T-helper 2 cell (primary cell): ENCODE results near the gene SLC27A2.
"Not testable (repeated sequence)": the region's sequence is repeated elsewhere in the genome, so short reads cannot be mapped to it uniquely, and the experiment has no call there.

Source experiments
- DNase-seq, 5 experiments: peaks; one replicate each; pipeline versions ENCODE4 v3.0.0 to v3.0.0-alpha.2; 2012 to 2022

The SLC27A2 gene

DNA sequence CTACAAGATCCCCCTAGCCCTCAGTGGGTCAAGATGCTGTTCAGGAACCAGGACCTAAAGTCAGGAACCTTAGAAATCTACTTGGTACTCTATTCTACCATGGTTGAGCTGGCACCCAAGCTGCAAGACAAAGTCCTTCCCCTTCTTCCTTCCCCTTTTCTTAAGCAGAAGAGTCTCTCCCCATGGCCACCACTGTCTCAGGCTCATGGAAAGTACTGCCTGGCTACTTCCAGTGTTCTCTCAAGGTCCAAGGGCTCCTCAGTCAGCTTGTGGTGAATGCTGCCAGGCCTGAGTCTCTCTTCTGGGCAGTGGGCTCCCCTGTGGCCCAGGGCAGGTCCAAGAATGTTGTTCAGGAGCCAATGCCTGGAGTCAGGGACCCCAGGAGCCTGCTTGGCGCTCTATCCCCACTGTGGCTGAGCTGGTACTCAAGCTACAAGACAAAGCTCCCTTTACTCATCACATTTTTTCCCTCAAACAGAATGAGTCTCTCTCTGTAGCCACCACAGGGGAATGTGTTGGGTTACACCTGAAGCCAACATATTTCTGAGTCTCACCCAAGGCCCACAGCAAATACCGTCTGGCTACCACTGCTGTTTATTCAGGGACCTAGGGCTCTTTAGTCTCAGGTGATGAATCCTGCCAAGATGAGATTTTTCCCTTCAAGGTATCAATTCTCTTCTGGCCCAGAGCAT, 18.1 kb upstream of the SLC27A2 start:
- no peak for DNase-seq

DNA sequence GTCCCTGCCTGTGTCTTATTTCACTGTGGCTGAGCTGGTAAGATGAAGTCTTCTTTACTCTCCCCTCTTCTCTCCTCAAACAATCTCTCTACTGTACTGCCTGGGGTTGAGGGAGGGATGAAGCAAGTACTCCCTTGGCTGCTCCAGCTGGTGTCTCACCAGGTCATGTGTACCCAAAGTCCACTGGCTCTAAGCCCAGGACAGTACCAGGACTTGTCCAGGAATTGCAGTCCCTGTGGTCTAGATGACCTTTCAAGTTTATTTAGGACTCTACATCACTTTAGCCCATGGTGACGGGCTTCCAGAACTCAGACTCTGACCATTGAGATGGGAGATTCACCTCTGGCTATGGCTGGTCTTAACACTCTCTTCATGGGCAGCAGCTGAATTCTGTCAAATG, 17.5 kb upstream of the SLC27A2 start:
- DNase-seq: no peak

DNA sequence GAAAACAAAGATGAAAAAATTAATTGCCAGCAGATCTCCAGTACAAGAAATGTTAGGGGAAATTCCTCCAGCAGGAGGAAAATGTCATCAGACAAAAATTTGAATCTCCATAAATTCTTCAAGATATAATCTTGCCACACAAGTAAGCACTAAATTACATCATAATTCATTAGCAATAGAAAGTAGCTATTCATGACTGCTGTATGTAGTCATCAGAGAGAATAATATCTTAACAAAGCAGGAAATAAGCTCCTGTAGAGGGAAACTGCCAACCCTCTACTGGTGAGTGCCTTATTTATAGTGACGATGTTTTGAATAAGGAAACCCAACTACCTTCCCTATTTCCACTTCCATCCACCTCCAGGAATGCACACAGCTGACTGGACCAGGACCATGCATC, 15.8 kb upstream of the SLC27A2 start:
- DNase-seq: no peak

DNA sequence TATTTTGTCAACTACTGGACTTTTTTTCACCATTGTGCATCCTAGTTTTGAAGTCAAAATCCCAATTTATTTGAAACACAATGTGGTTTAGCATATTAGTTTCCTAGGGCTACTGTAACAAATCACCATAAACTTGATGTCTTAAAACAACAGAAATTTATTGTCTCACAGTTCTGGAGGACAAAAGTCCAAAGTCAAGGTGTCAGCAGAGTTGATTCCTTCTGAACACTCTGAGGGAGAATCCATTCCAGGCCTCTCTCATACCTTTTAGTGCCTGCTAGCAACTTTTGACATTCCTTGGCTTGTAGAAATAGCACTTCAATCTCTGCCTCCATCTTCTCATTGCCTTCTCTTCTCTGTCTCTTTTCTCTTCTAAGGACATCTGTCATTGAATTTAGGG, 14.9 kb upstream of the SLC27A2 start:
- DNase-seq: no peak

DNA sequence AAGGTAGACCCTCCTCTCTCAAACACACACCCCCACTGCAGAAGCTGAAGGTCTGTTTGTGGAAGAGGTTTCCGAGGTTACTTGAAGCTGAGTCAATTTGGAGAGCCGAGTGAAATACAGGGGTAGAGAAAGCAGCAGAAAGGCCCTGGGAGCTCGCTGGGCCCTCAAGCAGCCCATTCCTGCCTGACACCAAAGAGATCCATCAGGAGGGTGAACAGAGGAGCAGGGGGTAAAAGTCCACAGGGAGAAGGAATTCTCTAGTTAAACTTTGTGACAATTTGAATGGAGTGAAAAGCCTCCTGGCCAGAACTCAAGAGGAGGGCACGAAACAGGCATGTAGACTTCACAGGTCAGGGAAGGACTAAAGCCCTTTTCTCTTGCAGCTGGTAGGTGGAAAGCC, 13.6 kb upstream of the SLC27A2 start:
- no peak for DNase-seq

DNA sequence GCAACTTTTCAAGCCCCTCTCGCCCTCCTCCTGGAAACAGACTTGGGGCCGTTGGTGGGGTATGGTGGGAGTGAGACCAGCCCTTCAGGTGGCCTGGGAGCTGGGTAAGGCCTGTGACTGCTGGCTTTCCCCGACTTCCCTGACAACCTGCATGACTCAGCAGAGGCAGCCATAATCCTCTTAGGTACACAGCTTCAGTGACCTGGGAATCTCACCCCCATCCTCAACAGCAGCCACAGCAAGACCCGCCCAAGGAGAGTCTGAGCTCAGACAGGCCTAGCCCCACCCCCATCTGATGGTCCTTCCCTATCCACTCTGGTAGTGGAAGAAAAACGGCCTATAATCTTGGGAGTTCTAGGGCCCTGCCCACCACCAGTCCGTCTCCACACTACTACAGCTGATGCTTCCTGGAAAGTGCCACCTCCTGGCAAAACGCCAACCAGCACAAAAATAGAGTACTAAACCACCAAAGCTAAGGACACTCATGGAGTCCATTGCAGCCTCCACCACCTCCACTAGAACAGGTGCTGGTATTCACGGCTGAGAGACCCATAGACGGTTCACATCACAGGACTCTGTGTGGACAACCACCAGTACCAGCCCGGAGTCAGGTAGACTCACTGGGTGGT, 13.1 kb upstream of the SLC27A2 start:
- no peak for DNase-seq

DNA sequence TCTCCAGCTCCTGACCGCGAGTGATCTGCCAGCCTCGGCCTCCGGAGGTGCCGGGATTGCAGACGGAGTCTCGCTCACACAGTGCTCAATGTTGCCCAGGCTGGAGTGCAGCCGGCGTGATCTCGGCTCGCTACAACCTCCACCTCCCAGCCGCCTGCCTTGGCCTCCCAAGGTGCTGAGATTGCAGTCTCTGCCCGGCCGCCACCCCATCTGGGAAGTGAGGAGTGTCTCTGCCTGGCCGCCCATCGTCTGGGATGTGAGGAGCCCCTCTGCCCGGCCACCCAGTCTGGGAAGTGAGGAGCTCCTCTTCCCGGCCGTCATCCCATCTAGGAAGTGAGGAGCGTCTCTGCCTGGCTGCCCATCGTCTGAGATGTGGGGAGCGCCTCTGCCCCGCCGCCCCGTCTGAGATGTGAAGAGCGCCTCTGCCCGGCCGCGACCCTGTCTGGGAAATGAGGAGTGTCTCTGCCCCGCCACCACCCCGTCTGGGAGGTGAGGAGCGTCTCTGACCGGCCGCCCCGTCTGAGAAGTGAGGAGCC, 9.6 kb upstream of the SLC27A2 start:
- DNase-seq: not testable (repeated sequence)

DNA sequence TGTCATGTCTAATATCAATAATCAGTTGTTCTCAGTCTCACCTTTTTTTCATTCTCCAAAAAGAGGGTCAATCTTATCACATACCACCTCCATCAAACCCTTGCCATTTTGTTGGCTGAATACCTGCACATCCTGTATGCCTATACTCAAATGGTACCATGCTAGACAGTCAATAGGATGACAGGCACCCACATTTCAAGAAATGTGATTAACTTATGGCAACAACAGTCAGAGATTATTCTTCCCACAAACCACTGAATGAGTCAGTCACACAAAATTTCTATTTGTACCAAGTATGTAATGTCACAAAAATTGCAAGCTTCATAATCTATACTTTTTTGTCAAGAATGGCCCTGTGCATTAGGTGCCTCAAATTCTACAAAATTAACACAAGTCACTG, 5.1 kb upstream of the SLC27A2 start:
- peak in 1 of 5 experiments; percentile 63 for DNase-seq

DNA sequence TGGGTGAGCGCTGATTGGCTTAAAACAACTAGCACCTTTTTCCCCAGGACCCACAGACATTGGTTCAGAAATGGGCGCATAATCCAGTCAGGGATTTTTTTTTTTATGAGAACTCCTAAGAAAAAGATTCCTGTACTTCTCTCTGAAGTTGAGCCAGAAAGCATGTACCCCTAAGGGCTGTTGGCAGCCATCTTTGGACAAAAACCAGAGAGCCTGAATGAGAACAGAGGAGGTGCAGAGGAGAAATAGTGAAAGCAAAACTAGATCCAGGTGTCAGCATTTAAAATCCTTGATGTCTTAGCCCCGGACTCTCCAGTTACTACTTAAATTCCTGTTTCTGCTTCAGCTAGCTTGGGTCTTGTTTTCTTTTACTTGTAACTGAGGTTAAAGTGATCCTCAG, 1.9 kb upstream of the SLC27A2 start:
- no peak for DNase-seq

DNA sequence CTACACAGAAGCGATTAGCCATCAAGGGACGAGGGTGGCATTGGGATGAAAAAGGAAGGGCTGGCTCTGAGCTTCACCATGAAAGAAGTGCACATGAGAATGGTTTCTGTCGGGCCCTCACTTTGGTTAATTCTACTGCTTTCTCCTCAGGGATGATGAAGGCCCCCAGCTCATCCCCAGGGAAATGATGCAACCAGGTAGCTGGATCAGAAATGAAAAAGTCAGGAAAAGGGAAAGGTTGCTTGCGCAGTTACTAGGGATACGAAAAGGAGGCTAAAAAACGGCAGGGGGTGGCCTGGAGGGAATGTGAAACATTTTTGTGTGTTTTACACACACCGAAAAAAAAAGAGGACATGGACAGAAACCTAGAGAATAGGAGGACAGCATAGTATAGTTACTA, 1.4 kb upstream of the SLC27A2 start:
- DNase-seq: no peak

DNA sequence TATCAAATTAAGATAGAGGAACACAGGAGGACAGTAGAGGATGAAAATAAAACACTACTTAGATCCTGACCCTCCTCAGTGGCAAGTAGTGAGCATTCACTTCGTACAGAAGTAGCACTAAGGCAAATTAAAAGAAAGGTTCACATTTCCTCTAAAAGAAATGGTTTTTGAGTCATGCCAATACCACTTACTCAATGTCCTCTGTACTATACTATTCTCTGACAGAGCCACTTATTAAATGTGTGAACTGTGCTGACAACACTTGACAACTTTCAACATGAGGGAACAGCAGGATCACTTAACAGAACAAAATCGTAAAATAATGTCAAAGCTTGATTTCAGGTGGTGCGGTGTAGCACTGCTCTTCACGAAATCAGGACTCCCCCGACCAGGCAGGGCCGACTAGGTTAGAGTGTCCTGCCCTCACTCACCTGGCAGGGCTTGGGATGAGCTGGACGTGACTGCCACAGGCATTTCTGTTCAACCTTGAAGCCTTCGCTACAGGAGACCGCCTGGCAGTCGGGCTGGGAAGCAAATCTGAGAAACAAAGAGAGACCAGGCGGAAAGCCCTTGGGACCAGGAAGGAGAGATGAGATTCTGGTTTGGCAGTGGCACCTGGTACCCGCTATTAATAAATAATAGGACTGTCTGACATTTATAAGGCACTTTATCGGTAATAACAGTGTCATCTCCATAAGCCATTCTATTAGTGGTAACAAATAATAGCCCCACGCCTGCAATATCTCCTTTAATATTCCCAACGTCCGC, 611 bp upstream of the SLC27A2 start:
- DNase-seq: no peak

DNA sequence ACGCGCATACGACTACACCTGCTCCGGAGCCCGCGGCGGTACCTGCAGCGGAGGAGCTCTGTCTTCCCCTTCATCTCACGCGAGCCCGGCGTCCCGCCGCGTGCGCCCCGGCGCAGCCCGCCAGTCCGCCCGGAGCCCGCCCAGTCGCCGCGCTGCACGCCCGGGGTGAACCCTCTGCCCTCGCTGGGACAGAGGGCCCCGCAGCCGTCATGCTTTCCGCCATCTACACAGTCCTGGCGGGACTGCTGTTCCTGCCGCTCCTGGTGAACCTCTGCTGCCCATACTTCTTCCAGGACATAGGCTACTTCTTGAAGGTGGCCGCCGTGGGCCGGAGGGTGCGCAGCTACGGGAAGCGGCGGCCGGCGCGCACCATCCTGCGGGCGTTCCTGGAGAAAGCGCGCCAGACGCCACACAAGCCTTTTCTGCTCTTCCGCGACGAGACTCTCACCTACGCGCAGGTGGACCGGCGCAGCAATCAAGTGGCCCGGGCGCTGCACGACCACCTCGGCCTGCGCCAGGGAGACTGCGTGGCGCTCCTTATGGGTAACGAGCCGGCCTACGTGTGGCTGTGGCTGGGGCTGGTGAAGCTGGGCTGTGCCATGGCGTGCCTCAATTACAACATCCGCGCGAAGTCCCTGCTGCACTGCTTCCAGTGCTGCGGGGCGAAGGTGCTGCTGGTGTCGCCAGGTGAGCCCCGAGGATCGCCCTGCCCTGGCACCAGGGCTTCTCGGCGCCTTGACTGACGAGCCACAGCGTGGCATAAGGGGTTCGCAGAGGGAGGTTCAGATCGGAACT, 420 bp downstream of the SLC27A2 start:
- peak in 3 of 5 experiments; percentile 7 to 71 (median 11) for DNase-seq

DNA sequence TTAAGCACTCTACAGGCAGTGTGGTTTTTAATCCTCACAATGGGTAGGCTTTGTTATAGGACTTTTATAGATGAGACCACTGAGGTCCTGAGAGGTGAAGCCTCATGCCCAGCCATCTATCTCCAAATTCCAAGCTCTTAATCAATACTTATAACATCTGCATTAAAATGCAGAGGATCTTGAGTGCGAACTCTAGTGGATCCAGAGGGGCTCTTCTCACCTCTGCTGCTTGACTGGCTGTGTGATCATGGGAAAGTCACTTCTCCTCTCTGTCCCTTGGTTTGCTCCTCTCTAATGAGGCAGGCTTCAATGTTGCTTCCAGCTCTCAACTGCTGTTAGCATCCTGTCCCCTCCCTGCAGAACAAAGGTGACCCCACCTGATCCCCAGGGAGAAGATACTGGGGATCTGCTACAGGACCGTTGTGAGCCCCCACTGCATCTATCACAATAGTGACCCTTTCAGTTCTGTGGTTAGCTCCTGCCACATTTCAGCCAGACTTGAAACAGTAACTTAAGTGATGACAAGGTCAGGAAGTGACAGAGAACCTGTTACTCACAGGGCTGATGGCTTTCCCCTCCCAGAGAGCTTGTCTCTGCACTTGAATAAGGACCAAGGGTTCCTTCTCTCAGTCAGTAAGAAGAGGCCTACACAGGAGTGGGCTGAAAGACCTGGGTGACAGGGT, 1.3 kb downstream of the SLC27A2 start:
- peak in 1 of 5 experiments; percentile 40 for DNase-seq

DNA sequence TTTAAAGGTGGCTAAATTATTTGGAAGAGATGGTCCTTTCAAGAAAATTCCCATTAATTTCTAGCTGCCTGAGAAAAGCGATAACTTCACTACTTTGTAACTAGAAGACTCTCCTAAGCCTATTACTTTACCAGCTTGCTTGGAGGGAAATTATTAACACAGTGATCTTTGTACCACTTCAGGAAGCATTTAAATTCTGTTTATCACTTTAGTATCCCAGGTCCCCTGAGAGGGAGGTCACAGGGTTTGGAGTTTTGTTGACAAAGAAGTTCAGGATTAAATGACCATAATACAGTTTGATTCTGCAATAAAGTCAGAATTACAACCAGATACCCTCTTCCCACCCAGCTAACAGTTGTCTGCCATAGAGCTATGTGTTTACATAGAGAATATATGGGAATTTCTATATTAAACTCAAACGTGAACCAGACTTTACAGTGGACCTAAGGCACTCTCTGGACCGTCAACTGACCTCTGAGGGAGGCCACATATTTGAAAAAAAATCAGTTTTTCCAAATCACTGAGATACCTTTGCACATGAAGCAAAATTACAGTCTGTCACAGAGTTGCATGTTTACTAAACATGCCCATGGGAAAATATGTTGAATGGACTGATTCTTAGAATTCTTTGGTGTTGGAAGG, 3.0 kb downstream of the SLC27A2 start:
- no peak for DNase-seq

DNA sequence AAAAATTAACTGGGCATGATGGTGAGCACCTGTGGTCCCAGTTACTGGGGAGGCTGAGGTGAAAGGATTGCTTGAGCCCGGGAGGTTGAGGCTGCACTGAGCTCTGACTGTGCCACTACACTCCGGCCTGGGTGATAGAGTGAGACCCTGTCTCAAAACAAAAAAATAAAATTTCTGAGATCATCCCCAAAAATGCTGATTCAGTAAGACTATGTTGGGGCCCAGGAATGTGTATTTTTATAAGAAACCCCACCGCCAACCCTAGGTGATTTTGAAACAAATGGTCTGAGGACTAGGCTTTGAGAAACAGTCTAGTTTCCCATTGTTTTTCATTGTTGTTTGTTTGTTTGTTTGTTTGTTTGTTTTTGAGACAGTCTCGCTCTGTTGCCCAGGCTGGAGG, 4.1 kb downstream of the SLC27A2 start:
- DNase-seq: no peak

DNA sequence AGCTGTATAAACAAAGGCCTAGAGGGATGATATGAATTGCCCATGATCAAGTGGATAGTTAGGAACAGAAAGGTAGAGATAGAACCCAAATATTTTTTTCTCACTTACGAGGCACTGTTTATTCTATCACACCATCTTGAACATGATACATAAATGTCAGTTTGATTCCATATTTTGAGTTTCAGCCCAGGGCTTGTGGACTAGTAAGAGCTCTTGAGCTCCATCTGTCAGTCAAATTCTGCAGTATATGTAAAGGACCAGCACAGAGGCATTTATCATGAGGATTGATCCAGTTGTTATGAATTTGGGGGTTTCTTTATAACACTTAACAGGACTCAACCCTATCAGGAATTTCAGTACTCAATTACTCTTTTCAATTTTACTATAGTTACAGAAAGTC, 4.8 kb downstream of the SLC27A2 start:
- no peak for DNase-seq

DNA sequence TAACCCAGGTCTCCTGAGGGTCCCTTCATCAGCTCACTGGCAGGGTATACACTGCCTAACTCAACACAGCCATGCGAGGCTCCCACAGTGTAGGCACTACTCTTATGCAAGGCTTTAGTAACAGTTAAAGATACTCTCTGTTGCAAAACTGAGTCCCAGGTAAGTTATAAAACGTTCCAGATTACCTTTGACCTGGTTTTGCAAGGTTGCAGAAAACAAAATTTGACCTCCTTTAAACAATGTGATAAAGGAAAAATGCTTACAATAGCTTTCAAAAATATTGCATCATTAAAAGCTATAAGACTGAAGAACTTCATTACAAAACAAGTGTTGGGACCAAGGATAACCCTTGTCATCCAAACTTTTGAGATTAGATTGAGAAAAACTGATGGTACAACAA, 5.5 kb downstream of the SLC27A2 start:
- no peak for DNase-seq

DNA sequence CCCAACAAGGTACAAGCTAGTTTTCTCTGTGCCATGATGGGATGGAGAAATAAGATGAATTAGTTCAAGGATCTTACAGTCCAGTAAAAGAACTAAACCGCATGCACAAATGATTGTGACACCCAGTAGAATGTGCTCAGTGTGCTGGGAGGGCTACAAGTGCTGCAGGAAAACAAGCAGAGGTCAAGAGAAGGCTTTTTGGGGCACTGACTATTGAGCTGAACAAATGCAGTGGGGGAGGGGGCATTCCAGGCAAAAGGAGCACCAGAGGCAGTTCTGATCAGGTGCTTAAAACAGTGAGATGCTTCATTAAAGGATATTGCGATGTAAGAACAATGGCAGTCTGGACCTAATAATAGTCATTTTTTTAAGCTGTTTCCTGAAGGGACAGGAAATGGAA, 6.0 kb downstream of the SLC27A2 start:
- no peak for DNase-seq

DNA sequence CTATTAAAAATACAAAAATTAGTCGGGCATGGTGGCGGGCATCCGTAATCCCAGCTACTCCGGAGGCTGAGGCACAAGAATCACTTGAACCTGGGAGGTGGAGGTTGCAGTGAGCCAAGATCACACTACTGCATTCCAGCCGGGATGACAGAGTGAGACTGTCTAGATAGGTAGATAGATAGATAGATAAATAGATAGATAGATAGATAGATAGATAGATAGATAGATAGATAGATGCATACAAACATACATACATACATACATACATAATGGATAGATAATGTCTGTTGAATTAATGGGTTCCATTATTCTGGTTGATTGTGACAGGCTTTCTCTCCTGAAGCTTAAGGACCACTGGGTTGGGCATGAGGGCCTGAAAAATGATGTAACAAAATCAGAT, 6.8 kb downstream of the SLC27A2 start:
- not testable (repeated sequence) for DNase-seq

DNA sequence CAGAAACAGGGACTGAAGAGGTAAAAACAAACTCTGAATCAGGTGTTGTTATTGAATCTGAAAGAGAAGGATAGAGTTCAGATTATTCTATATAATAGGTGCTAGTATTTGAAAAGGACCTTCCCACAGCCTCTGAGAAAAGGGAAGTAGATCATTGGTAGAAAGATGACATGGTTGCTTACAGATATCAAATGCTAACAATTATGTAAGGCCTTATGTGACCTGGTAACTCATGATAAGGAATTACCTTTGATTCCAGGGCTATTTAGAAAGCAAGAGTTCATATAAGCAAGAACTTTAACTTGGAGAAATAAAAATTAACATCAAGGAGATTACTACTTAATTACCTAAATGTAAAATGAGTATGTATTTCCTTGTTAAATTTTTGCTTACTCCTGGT, 7.6 kb downstream of the SLC27A2 start:
- DNase-seq: no peak

DNA sequence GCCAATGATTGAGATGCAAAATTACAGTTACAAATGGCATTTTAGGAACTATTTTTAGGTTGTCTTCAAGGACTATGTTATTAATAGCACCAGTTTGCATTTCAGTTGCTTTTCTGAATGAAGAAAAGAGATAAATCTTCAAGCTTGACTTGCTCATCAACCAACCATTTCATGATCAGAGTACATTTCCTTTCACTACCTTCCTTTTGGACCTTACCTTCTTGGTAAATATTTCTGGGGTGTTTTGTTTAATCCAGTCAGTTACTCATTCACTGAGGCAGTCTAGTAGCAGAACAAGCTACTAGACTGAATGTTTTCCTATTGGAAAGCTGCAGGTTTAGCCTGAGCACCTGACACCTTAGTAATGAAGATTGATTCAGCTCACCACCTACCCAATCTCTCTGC, 8.2 kb downstream of the SLC27A2 start:
- no peak for DNase-seq

DNA sequence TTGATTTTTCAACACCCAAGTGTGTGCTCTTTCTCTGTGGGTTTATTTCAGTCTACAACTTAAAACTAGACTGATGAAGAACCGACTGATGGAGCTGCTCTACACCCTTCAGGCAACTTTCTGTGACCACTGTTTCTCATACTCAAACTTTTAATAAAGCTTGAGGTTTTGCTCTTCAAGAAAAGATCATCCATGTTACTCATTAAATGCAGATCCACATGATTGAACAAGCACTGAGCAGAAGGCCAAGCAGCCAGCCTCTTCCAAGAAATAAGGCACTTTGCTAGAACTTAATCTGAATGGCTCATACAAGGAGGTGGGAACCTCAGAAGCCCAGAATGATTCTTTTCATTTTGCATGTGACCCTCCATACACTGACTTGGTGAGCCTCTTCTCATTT, 8.7 kb downstream of the SLC27A2 start:
- peak in 1 of 5 experiments; percentile 26 for DNase-seq
